Mesenteric fat pad (tissue), 1 donor: Measurements from ENCODE around the gene LIPJ. TPM values are rescaled to one million over a fixed set of nuclear protein-coding genes. Genes with fewer than 3 reads are reported as not detected.

Experiments used
- DNase-seq: peaks from one replicate; pipeline ENCODE4 v3.0.0-alpha.2; 2020; ENCODE audit warnings: low spot score
- total RNA-seq: library from RNA; stranded (reverse); fragmentation: NEBNext Ultra II Directional; extraction: Animal tissue kit (Norgen Biotek cat#: 25700); gene quantifications from one replicate; pipeline ENCODE4 v1.2.1, GENCODE V29; 2021
- donor health status: DM: yes; HTN: yes; CAD: no.

The LIPJ gene
- total RNA-seq, 1 donor from 2014 or later: not detected

GRCh38 chr10:88594482-88594881 lies 7.9 kb downstream of the LIPJ start:
- no peak for DNase-seq

- DNase-seq: no peak
Measured at GRCh38 chr10:88598055-88598454, 11.5 kb downstream of the LIPJ start.

GRCh38 chr10:88608052-88608732 lies 21.6 kb downstream of the LIPJ start:
- no peak for DNase-seq

DNA sequence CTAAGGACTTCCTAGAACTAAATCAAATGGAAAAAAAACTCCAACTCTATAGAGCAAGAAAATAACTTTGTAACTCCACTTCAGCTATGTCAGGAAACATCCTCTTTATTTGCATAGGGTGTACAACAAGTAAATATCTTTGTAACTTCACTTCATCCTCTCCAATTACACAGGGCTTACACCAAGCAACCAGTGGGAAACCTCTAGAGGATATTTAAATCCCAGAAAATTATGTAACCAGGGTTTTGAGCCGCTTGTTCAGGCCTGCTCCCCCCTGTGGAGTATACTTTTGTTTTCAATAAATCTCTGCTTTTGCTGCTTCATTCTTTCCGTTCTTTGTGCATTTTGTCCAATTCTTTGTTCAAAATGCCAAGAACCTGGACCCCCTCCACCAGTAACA lies 22.2 kb downstream of the LIPJ start:
- no peak for DNase-seq

GRCh38 chr10:88616250-88616977 lies 29.9 kb downstream of the LIPJ start:
- no peak for DNase-seq

- DNase-seq: no peak
Measured at GRCh38 chr10:88617772-88618300, 31.3 kb downstream of the LIPJ start.

- no peak for DNase-seq
Measured at GRCh38 chr10:88618496-88618895, 31.9 kb downstream of the LIPJ start.

GRCh38 chr10:88620441-88620840 lies 33.9 kb downstream of the LIPJ start:
- no peak for DNase-seq

DNA sequence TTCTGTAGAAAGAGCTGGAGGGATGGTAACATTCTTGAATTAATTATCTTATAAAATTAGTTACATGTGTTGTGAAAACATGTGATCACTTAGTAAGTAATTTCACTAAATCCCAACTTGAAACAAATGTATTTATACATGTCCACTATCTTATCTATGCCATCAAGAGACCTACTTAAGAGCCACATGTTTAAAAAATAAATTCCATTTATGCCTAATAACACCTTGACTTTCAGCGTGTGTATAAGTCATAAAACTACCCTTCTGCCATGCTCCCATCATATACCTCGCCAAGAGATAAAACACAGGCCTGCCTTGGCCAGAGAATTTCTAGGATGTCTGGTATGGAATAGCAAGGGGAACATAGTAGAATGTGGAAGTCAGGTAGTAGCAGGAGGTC lies 37.3 kb downstream of the LIPJ start:
- no peak for DNase-seq

DNA sequence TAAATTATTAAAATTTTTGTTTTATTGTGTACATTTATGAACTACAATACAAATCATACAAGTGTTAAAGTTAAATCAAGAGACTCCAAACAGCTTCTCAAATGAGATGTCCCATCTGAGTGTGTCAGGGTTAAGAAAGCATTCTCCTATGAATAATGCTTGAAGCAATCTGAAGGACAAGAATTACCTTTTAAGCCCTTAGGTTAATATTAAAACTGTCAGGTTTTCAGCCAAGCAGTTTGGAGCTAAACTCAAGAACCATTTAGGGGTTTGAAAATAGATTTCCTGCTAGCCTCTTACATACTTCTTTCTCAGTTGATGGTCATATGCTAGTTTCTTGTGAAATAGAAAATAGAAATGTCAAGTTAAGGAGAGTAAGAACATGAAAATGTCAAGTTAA lies 38.3 kb downstream of the LIPJ start:
- DNase-seq: no peak

- no peak for DNase-seq
Measured at GRCh38 chr10:88640186-88640585, 53.6 kb downstream of the LIPJ start.

GRCh38 chr10:88642209-88642608 lies 55.6 kb downstream of the LIPJ start:
- no peak for DNase-seq

GRCh38 chr10:88642963-88643362 lies 56.4 kb downstream of the LIPJ start:
- DNase-seq: no peak

DNA sequence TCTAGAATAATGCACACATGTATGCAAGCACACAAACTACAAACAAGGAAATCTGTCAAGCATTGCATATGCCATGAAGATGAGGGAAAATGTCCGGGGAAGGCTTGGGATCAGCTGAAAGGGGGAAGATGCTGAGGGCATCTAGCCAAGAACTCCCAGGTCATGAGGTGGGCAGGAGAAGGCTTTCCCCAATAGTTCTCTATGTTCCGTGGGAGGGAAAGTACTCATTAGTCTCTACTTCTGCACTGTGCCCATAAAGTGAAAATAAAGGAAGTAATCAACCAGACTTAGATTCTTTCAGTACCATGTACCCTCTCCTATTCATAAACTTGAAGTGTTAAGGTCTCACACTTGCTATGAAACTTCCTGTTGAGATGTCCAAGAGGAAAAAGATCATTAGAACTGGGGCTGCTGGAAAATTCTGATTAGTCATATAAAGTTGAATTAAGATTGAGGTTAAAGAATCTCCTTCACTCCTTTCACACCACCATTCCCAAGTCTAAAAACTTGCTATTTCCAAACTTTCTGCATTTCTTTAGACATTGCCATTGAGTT lies 60.6 kb downstream of the LIPJ start:
- no peak for DNase-seq

DNA sequence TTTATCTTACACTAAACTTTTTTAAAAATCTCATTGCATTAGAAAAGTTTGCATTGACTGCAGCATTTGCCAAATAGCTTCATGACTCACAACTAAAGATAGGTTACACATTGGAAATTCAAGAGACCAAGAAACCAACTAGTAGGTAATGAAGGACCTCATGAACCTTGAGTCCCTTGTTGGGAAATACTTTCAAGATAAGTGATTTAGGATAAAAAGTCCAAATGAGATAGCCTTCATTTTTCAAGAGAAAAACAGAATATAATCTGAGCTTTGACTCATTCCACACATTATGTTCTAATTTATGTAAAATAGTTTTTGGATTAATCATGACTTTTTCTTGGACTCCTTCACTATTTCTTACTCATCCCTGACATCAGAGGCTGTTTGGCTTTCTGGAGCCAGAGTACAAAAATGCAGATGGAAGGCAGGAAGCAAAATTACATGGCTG lies 64.6 kb downstream of the LIPJ start:
- DNase-seq: no peak

- DNase-seq: no peak
Measured at GRCh38 chr10:88652616-88653015, 66.1 kb downstream of the LIPJ start.

Other genes starting within 250 kb of the LIPJ start
- 10.2 TPM for gene RNLS, start 3.4 kb upstream of the LIPJ start, total RNA-seq
- gene LIPF, start 77.7 kb downstream of the LIPJ start, total RNA-seq: not detected
- not detected for gene LIPK, start 119.5 kb downstream of the LIPJ start, total RNA-seq
- gene LIPN, start 173.3 kb downstream of the LIPJ start, total RNA-seq: 0.74 TPM
- gene LIPM, start 216.0 kb downstream of the LIPJ start, total RNA-seq: not detected